ENCODE data around the gene PAPPA2.
"Not testable (repeated sequence)": the region's sequence is repeated elsewhere in the genome, so short reads cannot be mapped to it uniquely, and the experiment has no call there.

Gene PAPPA2

GRCh38 chr1:176694713-176695112, 231.7 kb downstream of the PAPPA2 start:
- no peak for DNase-seq (ENCODE audit: low read depth)

GRCh38 chr1:176696109-176696508, 233.1 kb downstream of the PAPPA2 start:
- DNase-seq (ENCODE audit: low read depth), result peak; percentile 1

- DNase-seq (ENCODE audit: low read depth), result no peak
Measured at GRCh38 chr1:176696689-176697088, 233.7 kb downstream of the PAPPA2 start.

- no peak for DNase-seq (ENCODE audit: low read depth)
Measured at GRCh38 chr1:176699821-176700220, 236.8 kb downstream of the PAPPA2 start.

GRCh38 chr1:176701151-176701866, 238.3 kb downstream of the PAPPA2 start:
- DNase-seq (ENCODE audit: low read depth), result no peak

- DNase-seq (ENCODE audit: low read depth), result no peak
Measured at GRCh38 chr1:176702901-176703300, 239.9 kb downstream of the PAPPA2 start.

- DNase-seq (ENCODE audit: low read depth), result no peak
Measured at GRCh38 chr1:176705585-176705984, 242.6 kb downstream of the PAPPA2 start.

GRCh38 chr1:176717066-176717750, 254.2 kb downstream of the PAPPA2 start:
- no peak for DNase-seq (ENCODE audit: low read depth)

GRCh38 chr1:176719447-176719846, 256.5 kb downstream of the PAPPA2 start:
- DNase-seq (ENCODE audit: low read depth), result no peak

- no peak for DNase-seq (ENCODE audit: low read depth)
Measured at GRCh38 chr1:176720838-176721237, 257.9 kb downstream of the PAPPA2 start.

GRCh38 chr1:176733661-176734060, 270.7 kb downstream of the PAPPA2 start:
- no peak for DNase-seq (ENCODE audit: low read depth)

- DNase-seq (ENCODE audit: low read depth), result peak; percentile 0
Measured at GRCh38 chr1:176735201-176735600, 272.2 kb downstream of the PAPPA2 start.

GRCh38 chr1:176736015-176736414, 273.0 kb downstream of the PAPPA2 start:
- no peak for DNase-seq (ENCODE audit: low read depth)

GRCh38 chr1:176741181-176741580, 278.2 kb downstream of the PAPPA2 start:
- no peak for DNase-seq (ENCODE audit: low read depth)

- DNase-seq (ENCODE audit: low read depth), result no peak
Measured at GRCh38 chr1:176742322-176742721, 279.3 kb downstream of the PAPPA2 start.

- no peak for DNase-seq (ENCODE audit: low read depth)
Measured at GRCh38 chr1:176744142-176744541, 281.2 kb downstream of the PAPPA2 start.

- peak; percentile 18 for DNase-seq (ENCODE audit: low read depth)
Measured at GRCh38 chr1:176745945-176746344, 283.0 kb downstream of the PAPPA2 start.

- no peak for DNase-seq (ENCODE audit: low read depth)
Measured at GRCh38 chr1:176752505-176752904, 289.5 kb downstream of the PAPPA2 start.

- no peak for DNase-seq (ENCODE audit: low read depth)
Measured at GRCh38 chr1:176754676-176755075, 291.7 kb downstream of the PAPPA2 start.

- DNase-seq (ENCODE audit: low read depth), result not testable (repeated sequence)
Measured at GRCh38 chr1:176756817-176757216, 293.8 kb downstream of the PAPPA2 start.

GRCh38 chr1:176765608-176766007, 302.6 kb downstream of the PAPPA2 start:
- DNase-seq (ENCODE audit: low read depth), result no peak

GRCh38 chr1:176766779-176767178, 303.8 kb downstream of the PAPPA2 start:
- DNase-seq (ENCODE audit: low read depth), result no peak

GRCh38 chr1:176767714-176768136, 304.8 kb downstream of the PAPPA2 start:
- no peak for DNase-seq (ENCODE audit: low read depth)

GRCh38 chr1:176768532-176768931, 305.6 kb downstream of the PAPPA2 start:
- DNase-seq (ENCODE audit: low read depth), result no peak
